ENCODE measurements around the gene CBR3. TPM values are rescaled to one million over a fixed set of nuclear protein-coding genes. Genes with fewer than 3 reads are reported as not detected.

CBR3 gene
- total and polyA plus RNA-seq, 9 of the 15 experiments (the other 6 are each of a cell fraction or from before 2014, with no cell fraction given), result not detected

DNA sequence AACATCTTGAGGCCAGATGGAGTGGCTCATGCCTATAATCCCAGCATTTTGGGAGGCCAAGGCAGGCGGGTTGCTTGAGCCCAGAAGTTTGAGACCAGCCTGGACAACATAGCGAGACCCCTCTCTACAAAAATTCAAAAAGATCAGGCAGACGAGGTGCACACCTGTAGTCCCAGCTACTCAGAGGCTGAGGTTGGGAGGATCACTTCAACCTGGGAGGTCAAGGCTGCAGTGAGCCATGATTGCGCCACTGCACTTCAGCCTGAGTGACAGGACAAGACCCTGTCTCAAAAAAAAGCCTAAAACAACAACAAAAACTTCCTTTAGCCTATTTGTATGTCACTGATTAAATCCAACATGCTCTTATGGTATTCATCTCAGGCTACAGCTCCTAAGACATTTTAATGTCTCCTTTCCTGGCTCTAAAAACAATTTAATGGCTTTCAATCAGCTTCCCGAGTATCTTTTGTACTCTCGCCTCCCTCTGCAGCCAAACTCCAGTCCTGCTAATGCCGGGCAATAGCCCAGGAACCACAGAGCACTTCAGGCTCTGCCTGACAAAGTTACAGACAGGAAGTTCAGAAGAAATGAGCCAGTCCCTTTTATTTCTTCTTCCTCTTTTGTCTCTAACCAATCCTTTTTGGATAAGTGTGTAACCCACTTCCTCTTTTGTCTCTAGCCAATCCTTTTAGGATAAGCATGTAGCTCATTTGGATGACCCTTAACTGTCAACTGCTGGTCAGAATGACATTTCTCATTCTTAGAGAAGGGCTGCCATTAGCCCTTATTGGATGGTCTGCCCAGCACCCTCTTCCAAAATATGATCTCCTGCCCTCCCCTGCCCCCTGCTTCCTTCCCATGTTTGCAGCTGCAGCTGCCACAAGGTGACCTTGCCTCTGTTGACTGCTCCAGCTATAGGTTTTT, 15.2 kb downstream of the CBR3 start (continued):
- TF ChIP-seq, protein P1, sequence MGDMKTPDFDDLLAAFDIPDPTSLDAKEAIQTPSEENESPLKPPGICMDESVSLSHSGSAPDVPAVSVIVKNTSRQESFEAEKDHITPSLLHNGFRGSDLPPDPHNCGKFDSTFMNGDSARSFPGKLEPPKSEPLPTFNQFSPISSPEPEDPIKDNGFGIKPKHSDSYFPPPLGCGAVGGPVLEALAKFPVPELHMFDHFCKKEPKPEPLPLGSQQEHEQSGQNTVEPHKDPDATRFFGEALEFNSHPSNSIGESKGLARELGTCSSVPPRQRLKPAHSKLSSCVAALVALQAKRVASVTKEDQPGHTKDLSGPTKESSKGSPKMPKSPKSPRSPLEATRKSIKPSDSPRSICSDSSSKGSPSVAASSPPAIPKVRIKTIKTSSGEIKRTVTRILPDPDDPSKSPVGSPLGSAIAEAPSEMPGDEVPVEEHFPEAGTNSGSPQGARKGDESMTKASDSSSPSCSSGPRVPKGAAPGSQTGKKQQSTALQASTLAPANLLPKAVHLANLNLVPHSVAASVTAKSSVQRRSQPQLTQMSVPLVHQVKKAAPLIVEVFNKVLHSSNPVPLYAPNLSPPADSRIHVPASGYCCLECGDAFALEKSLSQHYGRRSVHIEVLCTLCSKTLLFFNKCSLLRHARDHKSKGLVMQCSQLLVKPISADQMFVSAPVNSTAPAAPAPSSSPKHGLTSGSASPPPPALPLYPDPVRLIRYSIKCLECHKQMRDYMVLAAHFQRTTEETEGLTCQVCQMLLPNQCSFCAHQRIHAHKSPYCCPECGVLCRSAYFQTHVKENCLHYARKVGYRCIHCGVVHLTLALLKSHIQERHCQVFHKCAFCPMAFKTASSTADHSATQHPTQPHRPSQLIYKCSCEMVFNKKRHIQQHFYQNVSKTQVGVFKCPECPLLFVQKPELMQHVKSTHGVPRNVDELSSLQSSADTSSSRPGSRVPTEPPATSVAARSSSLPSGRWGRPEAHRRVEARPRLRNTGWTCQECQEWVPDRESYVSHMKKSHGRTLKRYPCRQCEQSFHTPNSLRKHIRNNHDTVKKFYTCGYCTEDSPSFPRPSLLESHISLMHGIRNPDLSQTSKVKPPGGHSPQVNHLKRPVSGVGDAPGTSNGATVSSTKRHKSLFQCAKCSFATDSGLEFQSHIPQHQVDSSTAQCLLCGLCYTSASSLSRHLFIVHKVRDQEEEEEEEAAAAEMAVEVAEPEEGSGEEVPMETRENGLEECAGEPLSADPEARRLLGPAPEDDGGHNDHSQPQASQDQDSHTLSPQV (IDR thresholded peaks at IDR 0.05), result no peak
- TF ChIP-seq YY1 (IDR thresholded peaks at IDR 0.05; ENCODE audit: borderline replicate concordance in 1 of 3, control insufficient read depth in 1 of 3, extremely low read depth in 1 of 3, insufficient read depth in 3 of 3, insufficient read length in 1 of 3, insufficient replicate concordance in 2 of 3, low read depth in 1 of 3, low read length in 2 of 3), result peak in 1 of 3 experiments; percentile 19
- no peak for TF ChIP-seq ZZZ3 (IDR thresholded peaks at IDR 0.05)
- TF ChIP-seq GATA2 (CRISPR knock-in tag; IDR thresholded peaks at IDR 0.05), result no peak
- no peak for TF ChIP-seq ZNF280A (IDR thresholded peaks at IDR 0.05; ENCODE audit: low read depth, partially characterized antibody)
- TF ChIP-seq STAG1 (CRISPR knock-in tag; IDR thresholded peaks at IDR 0.05; ENCODE audit: borderline replicate concordance), result no peak

All from K562 (cell line).